Embryonic facial prominence (tissue), 1 donor: ENCODE measurements around the gene PEAK1.

ENCODE experiments used
- DNase-seq: peaks from one replicate; pipeline ENCODE4 v3.0.0-alpha.2; 2016; ENCODE audit errors: extremely low spot score

The PEAK1 gene

DNA sequence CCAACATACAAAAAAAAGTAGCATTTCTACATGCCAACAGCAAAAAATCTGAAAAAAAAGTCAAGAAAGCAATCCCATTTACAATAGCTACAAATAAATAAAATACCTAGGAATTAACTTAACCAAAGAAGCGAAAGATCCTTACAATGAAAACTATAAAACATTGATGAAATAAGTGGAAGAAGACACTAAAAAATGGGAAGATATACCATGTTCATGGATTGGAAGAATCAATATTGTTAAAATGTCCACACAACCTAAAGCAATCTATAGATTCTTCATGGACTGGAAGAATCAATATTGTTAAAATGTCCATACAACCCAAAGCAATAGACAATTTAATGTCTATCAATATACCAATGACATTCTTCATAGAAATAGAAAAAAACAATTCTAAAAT, 21.0 kb downstream of the PEAK1 start:
- DNase-seq: no peak

DNA sequence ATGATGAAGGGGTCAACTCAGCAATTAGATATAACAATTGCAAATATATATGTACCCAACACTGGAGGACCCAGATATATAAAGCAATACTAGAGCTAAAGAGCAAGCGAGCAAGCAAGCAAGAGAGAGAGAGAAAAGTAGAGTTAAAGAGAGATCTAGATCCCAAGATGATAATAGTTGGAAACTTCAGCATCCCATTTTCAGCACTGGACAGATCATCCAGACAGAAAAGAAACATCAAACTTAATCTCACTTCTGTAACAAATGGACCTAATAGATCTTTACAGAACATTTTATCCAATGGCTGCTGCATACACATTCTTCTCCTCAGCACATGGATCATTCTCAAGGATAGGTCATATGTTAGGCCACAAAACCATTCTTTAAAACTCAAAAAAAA, 23.2 kb downstream of the PEAK1 start:
- DNase-seq: no peak

DNA sequence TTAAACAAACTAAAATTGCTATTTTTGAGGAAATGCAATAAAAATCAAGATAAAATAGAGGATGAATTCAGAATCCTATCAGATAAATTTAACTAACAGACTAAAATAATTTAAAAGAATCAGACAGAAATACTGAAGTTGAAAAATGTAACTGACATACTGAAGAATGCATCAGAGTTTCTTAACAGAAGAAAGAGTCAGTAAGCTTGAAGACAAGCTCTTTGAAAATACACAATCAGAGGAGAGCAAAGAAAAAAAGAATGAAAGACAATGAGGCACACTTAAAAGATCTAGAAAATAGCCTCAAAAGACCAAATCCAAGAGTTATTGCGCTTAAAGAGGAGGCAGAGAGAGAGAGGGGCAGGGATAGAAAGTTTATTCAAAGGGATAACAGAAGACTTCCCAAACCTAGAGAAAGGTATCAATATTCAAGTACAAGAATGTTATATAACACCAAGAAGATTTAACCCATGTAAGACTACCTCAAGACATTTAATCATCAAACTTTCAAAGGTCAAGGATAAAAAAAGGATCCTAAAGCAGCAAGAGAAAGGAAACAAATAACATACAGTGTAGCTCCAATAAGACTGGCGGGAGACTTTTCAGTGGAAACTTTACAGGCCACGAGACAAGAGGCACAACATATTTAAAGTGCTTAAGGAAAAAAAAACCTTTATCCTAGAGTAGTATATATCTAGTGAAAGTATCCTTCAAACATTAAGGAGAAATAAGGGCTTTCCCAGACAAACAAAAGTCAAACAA, 24.7 kb downstream of the PEAK1 start:
- no peak for DNase-seq

DNA sequence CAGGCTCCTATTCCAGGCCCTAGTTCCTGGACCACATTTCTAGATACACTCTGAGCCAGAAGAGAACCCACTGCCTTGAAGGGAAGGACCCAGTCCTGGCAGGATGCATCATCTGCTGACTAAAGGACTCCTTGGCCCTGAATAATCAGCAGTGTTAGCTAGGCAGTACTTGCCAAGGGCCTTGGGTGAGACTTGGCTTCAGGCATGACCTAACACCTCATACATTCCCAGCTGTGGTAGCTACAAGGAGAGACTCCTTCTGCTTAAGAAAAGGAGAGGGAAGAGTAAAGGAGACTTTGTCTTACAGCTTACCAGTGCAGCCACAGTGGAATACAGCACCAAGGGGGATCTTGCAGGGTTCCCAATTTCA, 26.4 kb downstream of the PEAK1 start:
- DNase-seq: no peak

DNA sequence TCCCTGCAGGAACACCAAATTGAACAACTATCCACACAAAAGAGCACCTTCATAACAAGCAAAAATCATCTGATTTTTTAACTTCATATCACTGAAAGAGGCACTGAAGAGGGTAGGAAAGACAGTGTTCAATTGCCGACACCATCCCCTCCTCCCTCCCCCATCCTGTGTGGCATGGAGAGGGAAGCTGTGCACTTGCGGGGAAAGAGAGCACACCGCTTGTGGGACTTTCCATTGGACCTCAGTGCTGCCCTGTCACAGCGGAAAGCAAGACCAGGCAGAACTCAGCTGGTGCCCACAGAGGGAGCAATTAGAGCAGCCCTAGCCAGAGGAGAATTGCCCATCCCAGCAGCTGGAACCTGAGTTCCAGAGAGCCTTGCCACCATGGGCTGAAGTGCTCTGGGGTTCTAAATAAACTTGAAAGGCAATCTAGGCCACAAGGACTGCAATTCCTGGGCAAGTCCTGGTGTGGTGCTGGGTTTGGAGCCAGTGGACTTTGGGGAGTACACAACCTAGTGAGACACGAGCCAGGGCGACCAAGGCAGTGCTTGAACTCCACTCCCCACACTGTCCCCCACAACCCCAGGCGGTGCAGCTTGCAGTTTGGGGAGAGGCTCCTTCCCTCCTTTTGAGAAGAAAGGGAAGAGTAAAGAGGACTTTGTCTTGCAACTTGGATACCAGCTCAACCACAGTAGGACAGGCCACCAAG, 27.0 kb downstream of the PEAK1 start:
- DNase-seq: no peak

DNA sequence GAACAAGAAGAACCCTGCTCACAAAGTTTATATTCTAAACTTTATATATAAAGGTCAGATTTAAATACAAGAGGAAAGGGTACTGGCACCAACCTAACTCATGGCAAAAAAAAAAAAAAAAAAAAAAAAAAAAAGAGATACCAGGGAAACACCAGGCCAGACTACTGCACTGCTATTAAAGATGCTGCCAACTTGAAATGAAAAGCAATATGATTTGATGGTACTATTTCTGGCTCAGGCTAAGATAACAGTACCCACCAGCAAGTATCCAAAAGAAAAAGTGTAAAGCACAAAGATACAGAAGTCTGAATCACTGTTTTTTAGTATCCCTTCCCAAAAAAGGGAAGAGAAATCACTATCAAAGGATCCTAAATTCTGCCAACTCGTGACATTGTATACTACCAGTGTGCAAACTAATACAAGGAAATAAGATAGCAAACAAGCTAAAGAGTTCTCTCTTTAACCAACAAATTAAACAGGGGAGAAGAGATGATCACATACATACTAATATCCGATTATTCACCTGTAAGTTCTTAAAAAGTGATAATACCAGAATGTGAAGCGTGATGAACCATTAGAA, 28.4 kb downstream of the PEAK1 start:
- DNase-seq: no peak

DNA sequence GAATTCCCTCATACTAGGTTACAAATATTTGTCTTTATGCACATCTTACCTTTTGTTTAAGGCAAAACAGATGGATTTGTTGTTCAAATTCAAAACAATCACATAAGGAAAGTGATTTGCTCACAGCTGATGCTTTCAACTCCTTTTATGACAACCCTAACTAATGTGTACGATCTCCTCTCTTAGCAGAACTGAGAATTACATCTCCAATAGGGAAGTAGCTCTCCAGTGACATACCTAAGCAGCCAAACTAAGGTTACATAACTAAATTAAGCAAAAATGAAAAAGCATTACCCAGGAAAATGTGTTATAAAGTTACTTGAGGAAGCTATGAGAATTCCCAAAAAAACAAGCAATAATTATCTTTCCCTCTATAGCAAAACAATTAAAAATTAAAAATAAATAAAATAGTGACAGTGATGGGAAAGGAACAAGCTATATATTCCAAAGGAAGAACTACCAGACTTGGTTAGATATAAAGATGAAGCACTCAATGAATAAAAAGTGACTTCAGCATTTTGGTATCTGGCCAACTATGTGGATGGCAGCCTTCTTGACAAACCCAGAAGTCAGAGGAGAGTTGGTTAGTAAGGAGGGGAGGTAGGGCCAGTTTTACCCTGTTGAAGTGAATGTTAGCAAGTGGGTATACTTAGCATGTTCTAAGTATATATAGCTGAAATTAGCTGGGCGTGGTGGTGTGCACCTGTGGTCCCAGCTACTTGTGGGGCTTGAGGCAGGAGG, 32.4 kb downstream of the PEAK1 start:
- no peak for DNase-seq

DNA sequence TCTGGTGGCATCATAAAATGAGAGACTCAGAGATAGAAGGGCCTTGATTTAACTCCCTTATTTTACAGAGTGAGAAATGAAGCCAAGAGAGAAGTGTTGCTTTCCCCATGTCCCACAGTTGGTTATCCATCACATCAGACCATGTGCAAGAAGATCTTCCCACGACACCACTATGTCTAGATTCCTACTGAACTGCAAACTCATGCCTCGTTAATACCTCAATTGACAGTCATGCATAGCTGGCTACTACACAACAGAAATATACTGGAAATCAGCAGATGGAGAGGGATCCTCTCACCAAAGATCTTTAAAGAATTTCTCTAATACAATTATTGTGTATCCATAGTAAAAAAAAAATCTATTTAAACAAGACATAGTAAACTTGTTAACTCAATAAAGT, 33.3 kb downstream of the PEAK1 start:
- DNase-seq: no peak

DNA sequence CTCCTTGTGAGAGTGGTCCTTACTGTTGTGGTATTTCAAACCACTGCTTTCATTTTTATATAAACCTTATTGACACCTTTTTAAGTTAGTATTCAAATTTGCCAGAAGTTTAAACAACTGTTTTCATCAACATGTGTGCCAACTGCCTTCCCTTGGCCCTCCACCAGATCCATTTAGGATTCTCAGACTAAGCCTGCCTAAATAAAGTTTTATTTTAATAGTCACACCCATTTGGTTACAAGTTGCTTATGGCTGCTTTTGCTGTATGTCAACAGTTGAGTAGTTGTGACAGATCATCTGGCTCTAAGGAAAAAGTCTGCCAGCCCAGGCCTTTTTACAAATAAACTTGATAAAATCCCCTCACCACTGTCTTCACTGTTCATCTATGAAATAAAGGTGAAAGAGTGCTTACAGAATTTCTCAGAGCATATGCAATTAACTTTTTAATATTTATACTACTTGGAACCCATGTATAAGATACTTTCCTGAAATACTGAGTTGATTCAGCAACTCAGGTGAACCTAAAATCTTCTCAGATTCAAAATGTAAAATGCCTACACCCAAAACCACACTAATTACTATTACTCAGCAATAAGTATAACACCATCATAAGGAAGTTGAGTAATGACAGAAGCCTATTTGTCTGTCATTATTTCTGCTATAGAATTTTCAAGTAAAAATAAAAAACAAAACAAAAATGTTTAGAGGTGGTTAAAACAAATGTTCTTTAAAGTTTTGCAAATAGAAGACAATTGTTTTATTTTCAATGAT, 35.1 kb downstream of the PEAK1 start:
- DNase-seq: no peak

DNA sequence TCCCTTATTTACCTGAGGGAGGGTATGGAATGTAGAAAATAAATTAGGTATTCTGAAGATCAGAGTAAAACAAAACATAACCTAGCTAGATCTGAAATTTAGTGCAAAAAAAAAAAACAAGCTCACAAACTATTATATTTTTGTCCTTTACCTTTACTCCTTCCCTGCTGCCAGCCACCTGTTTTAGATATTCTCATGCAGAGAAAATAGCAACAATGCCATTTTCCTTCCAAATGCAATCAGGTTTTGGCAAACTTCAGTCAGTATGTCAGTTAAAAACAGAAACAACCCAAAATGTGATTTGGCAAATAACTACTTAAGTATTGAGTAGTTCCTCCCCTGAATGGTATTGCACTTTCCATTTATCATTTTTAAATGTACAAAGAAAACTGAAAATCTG, 35.8 kb downstream of the PEAK1 start:
- no peak for DNase-seq

DNA sequence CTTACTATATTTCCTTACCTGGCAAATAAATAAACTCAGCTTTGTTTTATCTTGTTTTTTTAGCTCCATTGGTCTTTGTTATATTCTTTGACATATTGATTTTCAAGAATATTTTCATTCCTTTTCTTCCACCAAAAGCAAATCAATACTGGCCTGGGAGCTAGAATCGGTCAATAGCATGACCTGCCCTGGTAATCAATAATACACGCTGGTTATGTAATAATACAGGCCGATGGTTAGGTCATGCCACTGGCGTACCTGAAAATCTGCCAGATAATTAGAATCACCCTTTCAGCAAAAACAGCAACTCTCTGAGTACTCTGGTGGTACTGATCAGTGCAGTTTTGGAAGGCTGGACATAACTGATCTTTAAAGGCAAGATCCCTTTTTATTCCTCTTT, 39.9 kb downstream of the PEAK1 start:
- no peak for DNase-seq

DNA sequence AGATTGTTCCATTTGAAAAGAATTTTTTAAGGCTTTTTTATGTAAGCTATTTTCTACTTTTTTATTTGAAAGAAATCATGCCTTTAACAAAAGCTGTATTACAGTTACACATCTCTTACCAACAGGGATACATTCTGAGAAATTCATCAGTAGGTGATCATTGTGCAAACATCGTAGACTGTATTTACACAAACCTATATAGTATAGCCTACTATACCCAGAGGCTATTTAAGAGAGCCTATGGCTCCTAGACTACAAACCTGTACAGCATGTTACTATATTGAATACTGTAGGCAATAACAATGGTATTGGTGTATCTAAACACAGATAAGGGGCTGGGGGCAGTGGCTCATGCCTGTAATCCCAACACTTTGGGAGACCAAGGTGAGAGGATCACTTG, 43.1 kb downstream of the PEAK1 start:
- no peak for DNase-seq

DNA sequence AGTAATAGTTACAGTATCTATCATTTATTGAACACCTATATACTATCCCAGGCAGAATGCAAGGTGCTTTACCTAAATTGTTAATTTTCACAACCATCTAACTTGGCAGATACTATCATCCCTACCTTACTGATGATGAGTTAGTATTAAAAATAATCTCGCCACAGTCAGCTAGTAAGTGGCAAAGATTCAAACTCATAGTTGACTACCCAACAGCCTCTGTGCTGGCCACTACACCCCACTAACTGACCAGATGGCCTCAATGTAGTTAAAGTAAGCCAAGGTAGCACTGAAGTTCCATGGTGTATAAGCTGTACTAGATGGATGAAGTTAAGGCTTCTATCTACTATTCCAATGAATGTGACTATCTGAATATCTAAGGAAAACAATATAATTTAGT, 44.8 kb downstream of the PEAK1 start:
- DNase-seq: no peak

DNA sequence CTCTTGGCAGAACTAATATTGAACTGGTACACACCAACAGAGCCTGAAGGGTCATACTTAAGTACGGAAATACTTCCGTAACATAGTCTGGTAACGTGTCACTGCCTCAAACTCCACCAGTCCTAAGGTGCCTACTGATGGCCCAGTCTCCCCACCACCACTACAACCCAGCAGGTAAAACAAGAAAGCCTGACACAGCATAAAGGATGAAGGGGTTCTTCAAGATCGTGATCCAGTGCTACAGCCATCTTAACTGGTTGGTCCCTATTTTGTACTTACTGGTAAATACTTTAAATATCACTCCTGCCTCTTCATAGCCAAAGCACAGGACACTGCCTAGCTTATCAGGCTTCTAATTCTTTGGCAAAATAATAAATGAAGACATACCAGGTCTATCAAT, 46.5 kb downstream of the PEAK1 start:
- DNase-seq: no peak

DNA sequence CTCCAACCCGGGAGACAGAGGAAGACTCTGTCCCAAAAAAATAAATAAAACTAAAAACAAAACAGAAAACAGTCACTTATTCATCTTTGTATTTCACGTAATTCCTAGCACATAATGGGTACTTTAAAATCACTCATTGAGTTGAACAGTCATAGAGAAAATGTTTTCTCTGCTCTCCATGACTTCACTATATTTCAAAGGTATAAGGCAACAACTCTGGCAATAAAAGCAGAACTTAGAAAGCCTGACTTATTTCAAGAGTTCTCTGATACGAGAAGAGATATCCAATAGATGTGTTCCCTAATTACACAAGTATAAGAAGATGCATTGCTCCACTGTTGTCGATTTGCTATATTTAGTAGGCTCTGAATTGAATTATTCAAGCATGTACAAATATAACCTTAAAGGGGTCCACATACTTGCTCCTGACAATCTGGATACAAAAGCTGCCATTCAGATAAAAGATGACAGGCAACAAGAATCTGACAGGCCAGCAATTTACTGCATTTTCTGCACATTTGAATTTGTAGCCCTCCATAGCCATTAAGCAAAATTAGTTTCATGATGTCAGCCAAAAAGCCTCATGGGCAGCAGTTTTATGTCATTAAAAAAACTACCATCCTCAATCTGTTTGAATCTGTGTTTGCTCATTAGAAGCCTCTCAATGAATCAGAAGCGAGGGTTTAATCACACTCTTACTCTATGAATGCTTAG, 47.9 kb downstream of the PEAK1 start:
- DNase-seq: no peak

DNA sequence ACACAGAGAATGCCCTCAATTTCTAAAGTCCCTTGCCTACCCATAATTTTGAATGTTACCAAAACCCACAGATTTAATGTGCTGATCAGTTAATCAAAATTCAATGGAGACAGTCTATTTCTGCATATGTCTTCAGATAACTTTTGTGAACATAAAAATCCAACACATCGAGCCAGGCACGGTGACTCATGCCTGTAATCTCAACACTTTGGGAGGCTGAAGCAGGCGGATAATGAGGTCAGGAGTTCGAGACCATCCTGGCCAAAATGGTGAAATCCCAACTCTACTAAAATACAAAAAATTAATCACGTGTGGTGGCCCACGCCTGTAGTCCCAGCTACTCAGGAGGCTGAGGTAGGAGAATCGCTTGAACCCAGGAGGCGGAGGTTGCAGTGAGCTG, 49.3 kb downstream of the PEAK1 start:
- DNase-seq: no peak

DNA sequence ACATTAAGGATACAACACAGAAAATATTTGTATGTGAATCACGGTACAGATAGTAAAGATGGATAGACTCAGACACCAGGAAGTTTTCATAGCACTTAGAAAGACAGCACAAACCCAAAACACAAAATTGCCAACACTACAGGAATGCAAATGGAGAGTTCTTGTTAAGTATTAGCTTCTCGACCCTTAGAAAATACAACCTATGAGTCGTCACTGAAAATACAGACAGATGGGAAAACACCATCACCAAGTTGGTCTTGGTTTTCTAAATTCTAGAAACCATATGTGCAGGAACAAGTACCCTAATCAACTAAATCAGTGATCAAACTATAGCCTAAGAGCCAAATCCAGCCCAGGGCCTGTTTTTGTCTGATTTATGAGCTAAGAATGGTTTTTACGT, 50.7 kb downstream of the PEAK1 start:
- no peak for DNase-seq

DNA sequence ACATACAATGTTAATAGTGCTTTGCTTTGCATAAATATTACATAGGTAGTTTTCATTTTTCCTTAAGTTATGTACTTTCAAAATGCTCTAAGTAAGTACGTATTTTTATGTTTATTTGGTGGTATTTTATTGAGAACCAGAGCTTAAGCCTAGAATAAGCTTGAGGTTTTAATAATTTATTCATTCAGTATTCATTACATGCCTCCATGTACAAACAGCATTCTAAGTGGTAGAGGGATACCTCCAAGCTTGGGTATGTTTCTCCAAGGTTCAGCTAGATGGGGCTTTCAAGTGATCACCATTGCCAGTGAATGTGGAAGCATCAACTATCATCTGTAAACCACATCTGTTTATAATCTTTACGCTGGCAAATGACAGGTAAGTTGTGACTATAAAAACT, 52.3 kb downstream of the PEAK1 start:
- DNase-seq: no peak

DNA sequence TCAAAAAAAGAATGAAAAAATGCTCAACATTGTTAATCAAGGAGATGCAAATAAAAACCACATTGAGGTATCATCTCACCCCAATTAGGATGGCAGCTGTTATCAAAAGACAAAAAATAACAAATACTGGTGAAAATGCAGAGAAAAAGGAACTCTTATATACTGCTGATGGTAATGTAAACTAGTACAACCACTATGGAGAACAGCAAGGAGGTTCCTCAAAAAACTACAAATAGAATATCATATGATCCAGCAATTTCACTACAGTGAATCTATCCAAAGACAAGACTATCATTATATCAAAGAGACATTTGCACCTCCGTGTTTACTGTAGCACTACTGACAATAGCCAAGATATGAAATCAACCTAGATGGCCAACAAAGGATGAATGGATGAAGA, 58.4 kb downstream of the PEAK1 start:
- no peak for DNase-seq

DNA sequence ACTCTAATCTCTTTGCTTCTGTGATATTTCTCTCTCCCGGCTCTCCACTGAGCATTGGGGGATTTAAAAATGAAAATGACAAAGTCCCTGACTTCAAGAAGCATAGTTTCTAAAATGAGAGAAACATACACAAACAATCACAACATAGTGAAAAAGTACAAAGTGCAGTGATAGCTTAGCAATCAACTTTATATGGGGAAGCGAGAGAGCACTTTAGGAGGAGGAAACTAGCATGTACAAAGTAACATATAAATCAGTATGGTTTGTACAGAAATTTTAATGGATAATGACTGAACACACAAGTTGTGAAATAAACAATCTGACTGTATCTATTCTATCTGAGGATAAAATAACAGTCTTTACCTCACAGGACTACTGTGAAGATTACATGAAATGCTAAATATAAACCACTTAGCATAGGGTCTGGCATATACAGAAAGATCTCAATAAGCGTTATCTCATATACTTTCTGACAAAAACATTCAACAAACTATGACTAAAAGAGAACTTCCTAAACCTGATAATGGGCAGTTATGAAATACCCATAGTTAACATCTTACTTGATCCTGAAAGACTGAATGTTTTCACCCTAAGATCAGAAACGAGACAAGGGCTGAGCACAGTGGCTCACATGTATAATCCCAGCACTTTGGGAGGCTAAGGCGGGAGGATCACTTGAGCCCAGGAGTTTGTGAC, 61.2 kb downstream of the PEAK1 start:
- DNase-seq: no peak

DNA sequence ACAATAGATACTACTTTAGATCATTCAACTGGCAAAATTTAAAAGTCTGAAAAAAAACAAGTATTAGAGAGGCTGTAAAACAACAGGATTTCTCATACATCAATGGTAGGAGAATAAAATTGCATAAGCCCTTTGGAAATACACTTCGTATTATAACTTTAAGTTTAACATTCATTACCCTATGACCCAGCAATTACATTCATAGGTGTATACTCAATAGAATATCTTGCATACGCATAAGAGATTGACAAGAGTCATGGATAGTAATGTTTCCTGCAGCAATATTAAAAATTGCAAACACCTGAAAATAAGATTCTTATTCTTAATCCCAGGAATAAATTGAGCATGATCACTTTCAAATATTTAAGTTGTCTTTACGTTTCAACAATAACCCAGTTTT, 63.6 kb downstream of the PEAK1 start:
- no peak for DNase-seq
